GM21515 (cell line): Measurements from ENCODE around the gene SHMT1.
"Not testable (repeated sequence)": the region's sequence is repeated elsewhere in the genome, so short reads cannot be mapped to it uniquely, and the experiment has no call there.

Source experiments
- ATAC-seq: cut with Tn5 transposase; IDR thresholded peaks from one replicate; pipeline ENCODE4 v1.9.1; 2021; ENCODE audit not compliant: unreplicated experiment

SHMT1 gene

GRCh38 chr17:18378614-18379013 lies 15.3 kb upstream of the SHMT1 start:
- not testable (repeated sequence) for ATAC-seq

- no peak for ATAC-seq
Measured at GRCh38 chr17:18378205-18378505, 14.8 kb upstream of the SHMT1 start.

DNA sequence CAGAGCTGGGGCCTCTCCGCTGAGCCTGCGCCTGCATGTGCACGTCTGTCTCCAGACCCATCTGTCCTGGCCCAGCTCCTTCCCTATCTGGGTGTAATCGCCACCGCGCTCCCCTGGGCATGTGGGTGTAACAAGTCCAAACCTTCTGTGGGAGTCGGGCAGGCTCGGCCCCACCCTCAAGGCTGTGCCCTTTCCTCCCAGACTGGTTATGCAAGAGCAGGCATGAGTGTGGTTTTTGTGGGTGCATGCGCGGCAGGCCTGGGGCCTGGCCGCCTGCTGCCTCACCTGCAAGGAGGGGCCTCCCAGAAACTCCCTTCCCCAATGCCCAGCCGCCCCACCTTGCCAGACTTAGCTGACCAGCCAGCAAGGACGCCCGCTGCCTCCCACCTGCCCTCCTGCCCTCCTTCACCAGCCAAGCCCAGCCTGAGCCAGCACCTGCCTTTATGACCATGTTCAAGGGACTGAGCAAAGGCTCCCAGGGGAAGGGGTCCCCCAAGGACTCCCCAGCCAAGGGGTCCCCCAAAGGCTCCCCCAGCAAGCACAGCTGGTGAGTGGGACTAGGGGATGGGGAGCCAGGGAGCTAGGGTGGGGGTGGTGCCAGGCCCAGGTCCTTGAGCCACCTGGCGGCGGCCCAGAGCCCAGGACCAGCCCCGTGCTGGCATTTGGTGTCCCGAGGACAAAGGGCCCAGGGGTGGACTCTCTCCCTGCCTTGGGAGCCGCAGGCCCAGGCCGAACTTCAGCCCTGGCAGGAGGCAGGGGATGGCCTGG lies 14.3 kb upstream of the SHMT1 start, which contains the start of gene EVPLL:
Gene EVPLL (plus strand): TSS at position 342 of the 768 bp plus-strand sequence. CDS start 3,160 bp downstream, outside the sequence.
- no peak for ATAC-seq

DNA sequence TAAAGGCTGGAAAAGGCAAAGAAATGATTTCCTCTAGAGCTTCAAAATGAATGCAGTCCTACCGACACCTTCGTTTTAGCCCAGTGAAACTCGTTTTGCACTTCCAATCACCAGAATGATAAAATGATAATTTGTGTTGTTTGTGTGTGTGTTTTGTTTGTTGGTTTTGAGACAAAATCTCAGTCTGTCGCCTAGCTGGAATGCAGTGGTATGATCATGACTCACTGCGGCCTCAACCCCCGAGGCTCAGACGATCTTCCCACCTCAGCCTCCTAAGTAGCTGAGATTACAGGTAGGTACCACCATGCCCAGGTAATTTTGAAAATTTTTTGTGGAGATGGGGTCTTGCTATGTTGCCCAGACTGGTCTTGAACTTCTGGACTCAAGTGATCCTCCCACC lies 10.9 kb upstream of the SHMT1 start:
- no peak for ATAC-seq

GRCh38 chr17:18373181-18373580 lies 9.8 kb upstream of the SHMT1 start:
- ATAC-seq, result not testable (repeated sequence)

GRCh38 chr17:18371455-18371854 lies 8.1 kb upstream of the SHMT1 start:
- no peak for ATAC-seq

- ATAC-seq, result no peak
Measured at GRCh38 chr17:18370761-18371160, 7.4 kb upstream of the SHMT1 start.

DNA sequence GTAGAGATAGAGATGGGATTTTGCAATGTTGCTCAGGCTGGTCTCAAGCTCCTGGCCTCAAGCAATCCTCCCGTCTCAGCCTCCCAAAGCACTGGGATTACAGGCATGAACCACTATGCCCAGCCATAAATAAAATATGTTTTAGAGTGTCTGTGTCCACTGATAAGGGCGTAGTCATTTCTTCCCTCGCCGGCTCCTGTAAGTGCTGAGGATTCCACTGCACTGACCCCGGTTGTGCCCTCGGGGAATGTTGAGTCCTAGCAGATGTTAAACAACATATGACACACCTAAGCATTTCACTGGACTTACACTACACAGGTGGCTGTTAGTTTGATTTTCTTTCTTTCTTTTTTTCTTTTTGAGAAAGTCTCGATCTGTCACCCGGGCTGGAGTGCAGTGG lies 5.6 kb upstream of the SHMT1 start:
- ATAC-seq, result no peak

DNA sequence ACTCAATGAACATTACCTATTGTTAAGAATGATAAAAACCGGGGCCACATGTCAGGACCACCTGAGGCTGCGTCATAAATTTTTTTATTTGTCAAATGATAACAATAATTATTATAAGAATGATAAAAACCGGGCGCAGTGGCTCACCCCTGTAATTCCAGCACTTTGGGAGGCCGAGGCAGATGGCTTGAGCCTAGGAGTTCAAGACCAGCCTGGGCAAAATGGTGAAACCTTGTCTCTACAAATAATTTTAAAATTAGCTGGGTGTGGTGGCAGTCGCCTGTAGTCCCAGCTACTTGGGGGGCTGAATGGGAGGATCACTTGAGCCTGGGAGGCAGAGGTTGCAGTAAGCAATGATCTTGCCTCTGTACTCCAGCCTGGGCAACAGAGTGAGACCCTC lies 816 bp upstream of the SHMT1 start:
- no peak for ATAC-seq

GRCh38 chr17:18362698-18363100 lies 651 bp downstream of the SHMT1 start:
- ATAC-seq, result no peak

DNA sequence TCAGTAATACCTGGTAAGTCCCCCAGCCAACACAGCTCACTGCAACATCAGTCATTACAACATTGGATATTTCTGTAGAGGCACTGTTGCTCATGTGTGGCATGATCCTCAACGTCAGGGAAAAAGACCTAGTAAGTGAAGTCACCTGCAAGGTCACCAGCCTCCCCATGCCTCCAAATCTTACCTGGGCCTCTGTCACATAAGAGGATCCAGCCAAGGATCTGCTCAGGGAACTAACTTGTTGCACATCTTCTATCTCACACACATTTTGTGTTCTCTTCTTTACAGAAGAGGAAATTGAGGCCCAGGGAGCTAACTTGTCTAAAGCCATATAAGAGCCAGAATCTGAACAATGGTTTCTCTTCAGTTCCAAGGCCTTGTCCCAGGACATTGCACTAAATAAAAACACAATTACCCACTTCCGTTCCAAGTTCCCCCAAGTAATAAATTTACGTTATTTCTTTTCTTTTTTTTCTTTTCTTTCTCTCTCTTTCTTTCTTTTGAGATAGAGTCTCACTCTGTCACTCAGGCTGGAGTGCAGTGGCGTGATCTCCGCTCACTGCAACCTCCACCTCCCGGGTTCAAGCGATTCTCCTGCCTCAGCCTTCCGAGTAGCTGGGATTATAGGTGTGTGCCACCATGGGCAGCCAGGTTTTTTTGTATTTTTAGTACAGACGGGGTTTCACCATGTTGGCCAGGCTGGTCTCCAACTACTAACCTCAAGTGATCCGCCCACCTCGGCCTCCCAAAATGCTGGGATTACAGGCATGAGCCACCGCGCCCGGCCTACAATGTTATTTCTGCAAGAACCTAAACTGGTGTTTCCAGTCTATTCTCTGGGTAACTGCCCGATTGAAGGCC lies 1.3 kb downstream of the SHMT1 start:
- ATAC-seq, result no peak

DNA sequence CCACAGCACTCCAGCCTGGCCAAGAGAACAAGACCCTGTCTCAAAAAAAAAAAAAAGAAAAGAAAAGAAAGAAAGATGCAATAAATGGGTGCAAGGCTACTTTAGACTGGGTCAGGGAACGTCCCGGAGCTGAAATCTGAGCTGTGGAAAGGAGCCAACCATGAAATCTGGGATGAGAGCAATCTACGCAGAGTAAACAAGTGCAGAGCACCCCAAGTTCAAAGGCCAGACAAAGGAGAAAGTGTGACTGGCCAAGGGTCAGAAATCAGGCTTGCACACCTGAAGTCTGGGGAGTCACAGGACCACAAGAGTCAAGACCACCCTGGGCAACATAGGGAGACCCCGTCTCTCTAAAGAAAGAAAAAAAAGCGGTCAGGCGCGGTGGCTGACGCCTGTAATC lies 2.8 kb downstream of the SHMT1 start:
- no peak for ATAC-seq

- ATAC-seq, result no peak
Measured at GRCh38 chr17:18356624-18357023, 6.7 kb downstream of the SHMT1 start.

DNA sequence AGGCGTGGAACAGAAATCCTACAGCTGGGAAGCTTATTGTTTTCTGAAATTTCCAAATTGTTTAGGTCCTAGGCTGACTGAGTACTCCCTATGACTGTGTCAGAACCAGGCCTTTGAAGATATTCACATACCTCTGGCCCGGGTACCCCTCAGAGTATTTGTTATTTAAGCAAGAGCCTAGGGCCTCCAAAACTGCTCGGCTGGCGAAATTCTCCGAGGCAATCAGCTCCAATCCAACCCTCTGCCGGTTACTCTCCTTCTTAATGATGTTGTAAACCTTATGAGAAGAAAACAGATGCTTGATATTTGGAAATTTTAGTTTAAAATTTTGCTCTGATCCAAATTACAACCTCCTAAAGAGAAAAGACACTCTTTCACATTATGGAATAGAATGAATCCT lies 9.8 kb downstream of the SHMT1 start:
- ATAC-seq, result no peak

DNA sequence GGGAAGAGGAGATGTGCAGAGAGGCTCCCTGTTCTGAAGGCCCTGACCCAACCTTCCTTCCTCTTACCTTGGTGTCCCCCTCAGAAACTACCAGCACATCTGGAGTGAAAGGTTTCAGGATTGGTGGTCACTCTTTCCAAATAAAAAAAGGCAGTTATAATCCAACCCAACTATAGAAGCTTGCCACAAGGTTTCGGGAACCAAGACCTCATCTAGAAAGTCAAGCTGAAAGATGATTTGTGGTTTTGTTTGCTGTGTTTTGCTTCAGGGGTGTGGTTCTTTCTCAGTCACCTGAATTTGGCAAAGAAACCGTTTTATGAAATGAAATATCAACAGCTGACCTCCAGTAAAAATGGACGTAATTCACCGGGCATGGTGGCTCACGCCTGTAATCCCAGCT lies 19.3 kb downstream of the SHMT1 start:
- ATAC-seq, result no peak

GRCh38 chr17:18339933-18340332 lies 23.4 kb downstream of the SHMT1 start:
- no peak for ATAC-seq

DNA sequence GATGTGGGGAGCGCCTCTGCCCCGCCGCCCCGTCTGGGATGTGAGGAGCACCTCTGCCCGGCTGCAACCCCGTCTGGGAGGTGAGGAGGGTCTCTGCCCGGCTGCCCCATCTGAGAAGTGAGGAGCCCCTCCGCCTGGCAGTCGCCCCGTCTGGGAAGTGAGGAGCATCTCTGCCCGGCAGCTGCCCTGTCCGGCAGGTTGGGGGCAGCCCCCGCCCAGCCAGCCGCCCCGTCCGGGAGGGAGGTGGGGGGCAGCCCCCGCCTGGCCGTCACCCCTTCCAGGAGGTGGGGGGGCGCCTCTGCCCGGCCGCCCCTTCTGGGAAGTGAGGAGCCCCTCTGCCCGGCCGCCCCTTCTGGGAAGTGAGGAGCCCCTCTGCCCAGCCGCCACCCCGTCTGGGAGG lies 25.2 kb downstream of the SHMT1 start:
- not testable (repeated sequence) for ATAC-seq

DNA sequence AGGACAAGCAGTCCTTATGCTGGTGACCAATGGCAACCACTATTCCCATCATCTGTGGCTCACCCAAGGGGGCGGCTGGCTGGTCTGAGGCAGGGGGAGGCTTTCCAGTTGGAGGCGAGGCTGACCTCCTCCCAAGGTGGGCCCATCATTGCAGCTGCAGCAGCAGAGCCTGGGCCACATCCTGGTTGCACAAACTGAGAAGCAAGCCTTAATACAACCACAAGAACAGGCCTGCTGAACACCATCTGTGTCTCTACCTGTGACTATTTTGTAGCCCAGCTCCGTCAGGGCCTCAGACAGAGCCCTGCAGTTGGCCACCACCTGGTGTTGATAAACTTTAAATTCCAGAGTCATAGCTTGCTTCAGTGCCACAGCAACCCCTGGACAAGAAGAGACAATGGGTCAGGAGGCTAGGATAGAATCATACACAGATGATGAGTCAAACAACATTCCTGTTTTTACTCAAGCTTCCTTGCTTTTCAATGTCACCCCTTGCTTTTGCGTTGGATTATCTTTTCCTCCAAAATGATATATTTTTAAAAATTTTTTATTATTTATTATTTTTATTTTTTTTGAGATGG lies 30.4 kb downstream of the SHMT1 start:
- ATAC-seq, result no peak

DNA sequence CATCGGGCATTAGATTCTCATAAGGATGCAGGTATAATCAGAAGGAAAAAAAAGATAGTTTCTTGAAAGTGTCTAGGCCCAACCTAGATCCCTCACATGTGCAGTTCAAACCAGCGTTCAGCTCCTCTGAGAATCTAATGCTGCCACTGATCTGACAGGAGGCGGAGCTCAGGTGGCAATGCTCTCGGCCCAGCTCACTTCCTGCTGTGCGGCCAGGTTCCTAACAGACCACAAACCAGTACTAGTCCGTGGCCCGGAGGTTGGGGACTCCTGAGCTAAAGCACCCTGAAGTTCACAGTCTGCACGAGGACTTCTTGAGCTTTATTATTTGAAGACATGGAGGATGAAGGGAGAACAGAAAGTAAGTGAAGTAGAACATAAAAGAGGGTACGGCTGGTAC lies 31.5 kb downstream of the SHMT1 start:
- no peak for ATAC-seq

DNA sequence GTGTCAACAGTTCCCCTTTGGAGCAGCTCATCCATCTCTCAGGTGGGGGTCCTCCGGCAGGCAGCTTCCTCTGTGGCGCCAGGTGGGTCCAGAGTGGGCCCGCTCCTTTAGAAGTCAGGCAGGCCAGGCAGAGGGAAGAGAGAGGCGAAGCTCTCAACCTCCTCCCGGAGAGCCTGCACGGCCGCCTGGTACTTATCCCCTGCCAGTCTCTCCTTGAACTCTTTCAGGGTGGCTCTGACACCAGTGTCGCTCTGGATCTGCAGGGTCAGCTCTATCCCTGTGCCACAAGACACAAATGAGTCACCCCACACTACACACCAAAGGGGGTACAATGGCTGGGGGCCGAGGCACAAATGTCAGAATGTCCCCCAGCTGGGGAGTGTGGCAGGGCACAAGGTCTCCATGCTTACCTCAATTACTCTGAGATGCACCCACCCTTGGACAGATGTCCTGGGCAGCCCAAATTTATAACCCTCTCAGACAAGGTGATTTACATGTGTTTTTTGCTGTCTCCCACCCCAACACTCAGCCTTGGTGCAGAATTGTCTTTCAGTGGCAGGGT lies 34.6 kb downstream of the SHMT1 start:
- ATAC-seq, result no peak

GRCh38 chr17:18327556-18327955 lies 35.8 kb downstream of the SHMT1 start:
- ATAC-seq, result no peak

DNA sequence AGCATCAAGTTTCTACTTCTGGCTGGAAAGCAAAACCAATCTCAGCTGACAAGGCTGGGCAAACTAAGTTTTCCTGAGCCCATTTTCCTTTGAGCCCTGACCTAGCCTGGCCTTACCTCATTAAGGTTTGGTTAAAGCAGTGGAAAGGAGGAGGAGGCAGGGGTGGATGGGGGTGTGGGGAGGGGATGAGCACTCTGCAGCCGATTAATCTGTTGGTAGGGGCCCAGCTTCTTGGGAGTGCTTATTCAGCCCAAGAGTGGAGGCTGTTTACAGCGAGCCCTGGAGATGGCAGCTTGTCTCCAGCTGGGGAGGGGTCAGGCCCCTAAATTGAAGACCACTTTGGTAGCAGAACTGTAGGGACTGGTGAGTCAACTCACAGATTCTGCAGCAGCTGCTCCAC lies 36.3 kb downstream of the SHMT1 start:
- ATAC-seq, result no peak
